Suppressor macrophage (primary cell): ENCODE results near the gene RNASE11.
A peak's percentile ranks its signal among the peaks of the same experiment; 100 is the strongest.
"Not testable (repeated sequence)": the region's sequence is repeated elsewhere in the genome, so short reads cannot be mapped to it uniquely, and the experiment has no call there.

Experiments used
- DNase-seq, 4 experiments: peaks; one replicate each; pipeline ENCODE4 v3.0.0-alpha.2; 2020 to 2022
- total RNA-seq, 17 experiments: gene quantifications; one replicate each; lab custom pipeline; 2026; ENCODE audit warnings: mixed read lengths in 6 of 17, inconsistent platforms in 3 of 17; lab: John Stamatoyannopoulos, UW

RNASE11 gene
- total RNA-seq, result 0 to 0.88 (median 0) reads per million in 17 experiments

- no peak for DNase-seq
Observed at GRCh38 chr14:20587489-20588154, at the start of gene RNASE11. RNASE11 (minus strand) TSS chr14:20588001.

- DNase-seq, result peak; percentile 65 to 73 (median 68)
Observed at GRCh38 chr14:20632831-20633691, 45.3 kb upstream of the RNASE11 start.

- peak in 2 of 4 experiments; percentile 9 to 20 for DNase-seq
Observed at GRCh38 chr14:20632448-20632830, 44.6 kb upstream of the RNASE11 start.

GRCh38 chr14:20631880-20632389 is 44.1 kb upstream of the RNASE11 start:
- peak; percentile 54 to 80 (median 68) for DNase-seq

GRCh38 chr14:20631023-20631879 is 43.5 kb upstream of the RNASE11 start:
- DNase-seq, result peak; percentile 46 to 61 (median 56)

- peak in 2 of 4 experiments; percentile 36 to 37 for DNase-seq
Observed at GRCh38 chr14:20630340-20631022, 42.7 kb upstream of the RNASE11 start.

GRCh38 chr14:20628063-20628854 is 40.5 kb upstream of the RNASE11 start:
- DNase-seq, result no peak

GRCh38 chr14:20627346-20628027 is 39.7 kb upstream of the RNASE11 start:
- DNase-seq, result no peak

- no peak for DNase-seq
Observed at GRCh38 chr14:20626274-20626673, 38.5 kb upstream of the RNASE11 start.

GRCh38 chr14:20624495-20625070 is 36.8 kb upstream of the RNASE11 start:
- DNase-seq, result peak; percentile 85 to 95 (median 94)

- peak in 3 of 4 experiments; percentile 50 to 60 (median 54) for DNase-seq
Observed at GRCh38 chr14:20623798-20624197, 36.0 kb upstream of the RNASE11 start.

GRCh38 chr14:20622816-20623291 is 35.1 kb upstream of the RNASE11 start:
- peak in 3 of 4 experiments; percentile 21 to 59 (median 52) for DNase-seq

- DNase-seq, result no peak
Observed at GRCh38 chr14:20620798-20621478, 33.1 kb upstream of the RNASE11 start.

GRCh38 chr14:20619688-20620087 is 31.9 kb upstream of the RNASE11 start:
- DNase-seq, result not testable (repeated sequence)

GRCh38 chr14:20618271-20618749 is 30.5 kb upstream of the RNASE11 start:
- peak in 2 of 4 experiments; percentile 61 to 70 for DNase-seq

GRCh38 chr14:20617138-20618003 is 29.6 kb upstream of the RNASE11 start:
- no peak for DNase-seq

- DNase-seq, result no peak
Observed at GRCh38 chr14:20615996-20616395, 28.2 kb upstream of the RNASE11 start.
